Hepatocyte (in vitro differentiated cells): ENCODE data around the gene ST8SIA3.

Experiments
- CTCF ChIP-seq: fragments of 200-600 bp; sonication (generic); IDR thresholded peaks from 2 replicates; pipeline ENCODE4 v1.5.1; 2016; ENCODE audit warnings: antibody characterized with exemption, mild to moderate bottlenecking; ENCODE audit not compliant: poor library complexity
- EZH2 ChIP-seq: fragments of 200-600 bp; sonication (generic); IDR thresholded peaks from 2 replicates; pipeline ENCODE4 v1.6.1; 2016; ENCODE audit warnings: antibody characterized with exemption, mild to moderate bottlenecking, borderline replicate concordance

GRCh38 chr18:57353137-57353939 is 981 bp downstream of the ST8SIA3 start:
- TF ChIP-seq CTCF, result no peak
- TF ChIP-seq EZH2, result peak; percentile 59
